Measurements from ENCODE around the gene ZSCAN10. TPM values are rescaled to one million over a fixed set of nuclear protein-coding genes. Genes with fewer than 3 reads are reported as not detected.

ZSCAN10 gene
- total and polyA plus RNA-seq, 9 of the 15 experiments (the other 6 are each of a cell fraction or from before 2014, with no cell fraction given): 0.22 TPM; not detected in 8

- TF ChIP-seq ARID4B (CRISPR knock-in tag; IDR thresholded peaks at IDR 0.05): no peak; the same call in 1 of the 2 replicates
- TF ChIP-seq XRCC4 (IDR thresholded peaks at IDR 0.05; ENCODE audit: extremely low read depth, insufficient read depth, insufficient read length): no peak
- TF ChIP-seq NRF1 (conservative IDR thresholded peaks at IDR 0.05 in 1 of 2, IDR thresholded peaks at IDR 0.05 in 1 of 2): no peak
- no peak for TF ChIP-seq TEAD2 (tag; IDR thresholded peaks at IDR 0.05)
- no peak for TF ChIP-seq UBTF (IDR thresholded peaks at IDR 0.05; ENCODE audit: borderline replicate concordance in 1 of 2, low read depth in 2 of 2, low read length in 2 of 2)
- no peak for TF ChIP-seq HES1 (IDR thresholded peaks at IDR 0.05; ENCODE audit: low read depth)
- TF ChIP-seq MAX (CRISPR knock-in tag; IDR thresholded peaks at IDR 0.05): peak; percentile 35; the same call in 1 of the 2 replicates
- no peak for TF ChIP-seq HNRNPUL1 (IDR thresholded peaks at IDR 0.05; ENCODE audit: low read length)
- TF ChIP-seq MXD1 (CRISPR knock-in tag; IDR thresholded peaks at IDR 0.05; ENCODE audit: borderline replicate concordance, poor library complexity, severe bottlenecking): no peak
- TF ChIP-seq POLR3A (IDR thresholded peaks at IDR 0.05; ENCODE audit: borderline replicate concordance, extremely low read depth, insufficient read depth, insufficient read length): no peak
- TF ChIP-seq PRPF4 (IDR thresholded peaks at IDR 0.05; ENCODE audit: insufficient read depth, low read depth, low read length, poor library complexity, severe bottlenecking): no peak
- TF ChIP-seq SLC30A9 (CRISPR knock-in tag; IDR thresholded peaks at IDR 0.05): no peak
- TF ChIP-seq ADNP (tag; IDR thresholded peaks at IDR 0.05): no peak
- no peak for TF ChIP-seq THRAP3 (IDR thresholded peaks at IDR 0.05; ENCODE audit: borderline replicate concordance)
- TF ChIP-seq ARID1B (IDR thresholded peaks at IDR 0.05): no peak
- TF ChIP-seq ZNF780A (CRISPR knock-in tag; IDR thresholded peaks at IDR 0.05): no peak
These were observed 53.1 kb downstream of the ZSCAN10 start, which contains the start of gene MMP25 (continued) for GRCh38 chr16:3045758-3046640.
